Effector memory CD4-positive, alpha-beta T cell (primary cell): Measurements from ENCODE around the gene STOM.

Experiments used
- DNase-seq, 3 donors: peaks; one replicate each; pipeline ENCODE4 v3.0.0-alpha.2; 2020
- H3K27ac ChIP-seq: 2 replicates; pipeline ENCODE4 v1.7.0; 2013; ENCODE audit warnings: mild to moderate bottlenecking, low read length, moderate library complexity; ENCODE audit not compliant: insufficient read depth, poor library complexity, severe bottlenecking
- H3K27me3 ChIP-seq: replicated peaks from 2 replicates; pipeline ENCODE4 v1.7.0; 2013; ENCODE audit warnings: mild to moderate bottlenecking, low read length; ENCODE audit not compliant: insufficient read depth, control insufficient read depth, poor library complexity, severe bottlenecking
- H3K36me3 ChIP-seq: 2 replicates; pipeline ENCODE4 v1.7.0; 2013; ENCODE audit warnings: mild to moderate bottlenecking, low read length, moderate library complexity; ENCODE audit not compliant: control insufficient read depth, insufficient read depth
- H3K4me1 ChIP-seq: 2 replicates; pipeline ENCODE4 v1.7.0; 2013; ENCODE audit warnings: low read length, mild to moderate bottlenecking; ENCODE audit not compliant: control insufficient read depth, insufficient read depth, poor library complexity, severe bottlenecking
- H3K4me3 ChIP-seq: 2 replicates; pipeline ENCODE4 v1.7.0; 2013; ENCODE audit warnings: low read length, low read depth, mild to moderate bottlenecking; ENCODE audit not compliant: insufficient read depth, poor library complexity, severe bottlenecking
- H3K9me3 ChIP-seq: 2 replicates; pipeline ENCODE4 v1.7.0; 2013; ENCODE audit warnings: mild to moderate bottlenecking, low read length, moderate library complexity; ENCODE audit not compliant: control insufficient read depth

STOM gene

GRCh38 chr9:121372239-121373010 is 2.4 kb upstream of the STOM start:
- H3K27me3 ChIP-seq: no peaks in the 10 kb centered on the region
- no peak for DNase-seq
- no peaks in the 10 kb centered on the region for H3K9me3 ChIP-seq
- peaks cover 7% of the 10 kb centered on the region for H3K4me1 ChIP-seq
- no peak overlapping the region for H3K27ac ChIP-seq
- no peaks in the 10 kb centered on the region for H3K36me3 ChIP-seq
- H3K4me3 ChIP-seq: no peak overlapping the region

GRCh38 chr9:121371495-121372061 is 1.5 kb upstream of the STOM start:
- H3K36me3 ChIP-seq: no peaks in the 10 kb centered on the region
- H3K27me3 ChIP-seq: no peaks in the 10 kb centered on the region
- H3K9me3 ChIP-seq: no peaks in the 10 kb centered on the region
- H3K4me3 ChIP-seq: no peak overlapping the region
- DNase-seq: no peak
- H3K27ac ChIP-seq: no peak overlapping the region
- peaks cover 7% of the 10 kb centered on the region for H3K4me1 ChIP-seq

DNA sequence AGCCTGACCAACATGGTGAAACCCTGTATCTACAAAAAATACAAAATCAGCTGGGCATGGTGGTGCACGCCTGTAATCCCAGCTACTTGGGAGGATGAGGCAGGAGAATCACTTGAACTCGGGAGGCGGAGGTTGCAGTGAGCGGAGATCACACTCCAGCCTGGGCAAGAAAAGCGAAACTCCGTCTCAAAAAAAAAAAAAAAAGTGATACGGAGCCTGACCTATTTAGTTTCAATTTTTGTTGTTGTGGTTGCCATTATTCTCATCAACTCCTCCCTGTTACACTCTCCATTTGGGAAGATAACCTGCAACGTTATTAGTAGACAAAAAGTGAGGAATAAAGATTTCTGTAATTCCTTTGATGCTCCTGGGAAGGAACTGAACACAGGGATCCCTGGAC is 1.3 kb downstream of the STOM start:
- Histone ChIP-seq H3K27ac (peak overlapping the region; percentile 85), H3K36me3 (no peaks in the 10 kb centered on the region), H3K4me1 (peaks cover 7% of the 10 kb centered on the region), H3K4me3 (peak overlapping the region; percentile 90), H3K9me3 (no peaks in the 10 kb centered on the region), H3K27me3 (no peaks in the 10 kb centered on the region)
- no peak for DNase-seq

DNA sequence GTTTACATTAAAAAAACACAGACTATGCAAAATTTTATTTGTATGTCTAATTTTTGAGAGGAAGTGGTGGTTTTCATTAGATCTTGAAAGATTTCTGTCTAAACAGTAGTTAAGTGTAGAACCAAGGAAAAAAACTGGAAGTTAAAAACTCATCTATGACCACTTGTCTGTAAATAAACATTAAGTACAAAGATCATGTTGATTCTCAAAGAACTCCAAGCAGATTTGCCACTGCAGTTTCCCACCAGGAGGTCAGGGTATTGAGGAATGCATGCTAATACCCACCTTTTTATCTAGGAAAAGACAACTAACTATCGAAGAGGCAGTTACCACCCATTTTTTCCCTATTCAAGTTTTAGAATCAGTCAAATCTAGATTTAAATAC is 1.9 kb downstream of the STOM start:
- Histone ChIP-seq H3K4me3 (peak overlapping the region; percentile 90), H3K27me3 (no peaks in the 10 kb centered on the region), H3K4me1 (peaks cover 7% of the 10 kb centered on the region), H3K27ac (no peak overlapping the region), H3K9me3 (no peaks in the 10 kb centered on the region), H3K36me3 (no peaks in the 10 kb centered on the region)
- no peak for DNase-seq

- Histone ChIP-seq H3K27ac (no peak overlapping the region), H3K4me1 (peaks cover 7% of the 10 kb centered on the region), H3K36me3 (no peaks in the 10 kb centered on the region), H3K4me3 (peak overlapping the region; percentile 90), H3K27me3 (no peaks in the 10 kb centered on the region), H3K9me3 (no peaks in the 10 kb centered on the region)
- DNase-seq: no peak
Observed at GRCh38 chr9:121367306-121368137, 2.5 kb downstream of the STOM start.

DNA sequence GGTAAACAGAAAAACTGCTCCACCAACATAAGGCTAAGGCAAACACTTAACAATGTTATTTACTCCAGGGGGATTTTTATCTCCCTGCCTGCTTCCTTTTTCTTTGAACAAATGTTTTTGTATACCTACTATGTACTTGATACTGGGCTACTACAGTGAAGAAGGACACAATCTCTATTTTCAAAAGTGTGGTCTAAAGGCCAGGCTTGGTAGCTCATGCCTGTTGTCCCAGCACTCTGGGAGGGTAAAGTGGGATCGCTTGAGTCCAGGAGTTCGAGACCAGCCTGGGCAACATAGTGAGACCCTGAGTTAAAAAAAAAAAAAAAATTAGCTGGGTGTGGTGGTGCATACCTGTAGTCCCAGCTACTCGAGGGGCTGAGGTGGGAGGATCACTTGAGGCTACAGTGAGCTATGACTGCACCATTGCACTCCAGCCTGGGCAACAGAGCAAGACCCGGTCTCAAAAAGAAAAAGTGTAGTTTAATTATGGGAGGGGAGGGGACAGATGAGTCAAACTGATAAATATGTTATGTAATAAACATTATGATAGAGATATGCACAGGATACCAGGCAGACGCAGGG is 3.3 kb downstream of the STOM start:
- H3K4me3 ChIP-seq: no peak overlapping the region
- no peaks in the 10 kb centered on the region for H3K9me3 ChIP-seq
- H3K27me3 ChIP-seq: no peaks in the 10 kb centered on the region
- no peaks in the 10 kb centered on the region for H3K36me3 ChIP-seq
- H3K27ac ChIP-seq: no peak overlapping the region
- no peak for DNase-seq
- peaks cover 7% of the 10 kb centered on the region for H3K4me1 ChIP-seq

DNA sequence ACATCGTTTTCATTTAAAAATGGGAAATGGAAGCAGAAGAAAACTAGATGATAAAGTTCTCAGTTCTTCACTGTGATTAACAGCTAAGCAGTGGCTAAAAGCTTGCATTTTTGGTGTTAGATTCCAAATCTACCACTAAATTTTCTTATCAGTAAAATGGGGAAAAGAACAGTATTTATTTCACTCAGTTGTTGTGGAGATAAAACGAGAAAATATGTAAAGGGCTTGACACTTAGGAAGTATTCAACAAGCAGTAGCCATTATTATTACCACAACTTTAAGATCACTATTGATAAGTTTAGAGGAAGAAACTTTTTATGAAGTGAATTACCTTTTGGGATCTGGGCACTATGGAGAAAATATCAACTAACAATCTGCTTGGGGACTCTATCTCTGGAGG is 4.5 kb downstream of the STOM start:
- H3K4me3 ChIP-seq: no peak overlapping the region
- no peaks in the 10 kb centered on the region for H3K9me3 ChIP-seq
- H3K4me1 ChIP-seq: peaks cover 7% of the 10 kb centered on the region
- H3K36me3 ChIP-seq: no peaks in the 10 kb centered on the region
- H3K27me3 ChIP-seq: no peaks in the 10 kb centered on the region
- DNase-seq: no peak
- H3K27ac ChIP-seq: no peak overlapping the region

- Histone ChIP-seq H3K36me3 (no peaks in the 10 kb centered on the region), H3K4me1 (peaks cover 7% of the 10 kb centered on the region), H3K4me3 (no peak overlapping the region)
Observed at GRCh38 chr9:121364886-121365285, 5.2 kb downstream of the STOM start.

GRCh38 chr9:121364077-121364476 is 6.0 kb downstream of the STOM start:
- Histone ChIP-seq H3K4me3 (no peak overlapping the region), H3K27me3 (no peaks in the 10 kb centered on the region), H3K36me3 (no peaks in the 10 kb centered on the region), H3K4me1 (peaks cover 2% of the 10 kb centered on the region), H3K9me3 (no peaks in the 10 kb centered on the region), H3K27ac (no peak overlapping the region)
- no peak for DNase-seq

More at GRCh38 chr9:121364886-121365285, 5.2 kb downstream of the STOM start:
- H3K27me3 ChIP-seq: no peaks in the 10 kb centered on the region
- no peak overlapping the region for H3K27ac ChIP-seq
- no peak for DNase-seq
- H3K9me3 ChIP-seq: no peaks in the 10 kb centered on the region

GRCh38 chr9:121363622-121363961 is 6.5 kb downstream of the STOM start:
- H3K27ac ChIP-seq: no peak overlapping the region
- no peak for DNase-seq
- H3K9me3 ChIP-seq: no peaks in the 10 kb centered on the region
- no peaks in the 10 kb centered on the region for H3K4me1 ChIP-seq
- H3K27me3 ChIP-seq: no peaks in the 10 kb centered on the region
- H3K4me3 ChIP-seq: no peak overlapping the region
- no peaks in the 10 kb centered on the region for H3K36me3 ChIP-seq
